Bronchial epithelial cell (primary cell): ENCODE data around the gene P2RY14. TPM values are rescaled to one million over a fixed set of nuclear protein-coding genes. Genes with fewer than 3 reads are reported as not detected.

Experiments
- DNase-seq: peaks from one replicate; pipeline ENCODE4 v3.0.0-alpha.2; 2010; ENCODE audit warnings: low read depth
- FAIRE-seq: peaks from 2 replicates; lab custom pipeline; 2011; peaks lifted over from hg19 to GRCh38; lab: Jason Lieb, UNC
- H3K27me3 ChIP-seq: 2 replicates; pipeline ENCODE4 v1.5.1; 2011; ENCODE audit warnings: low read length; ENCODE audit not compliant: control insufficient read depth, insufficient read depth
- H3K36me3 ChIP-seq: 2 replicates; pipeline ENCODE4 v1.5.1; 2011; ENCODE audit warnings: low read length; ENCODE audit not compliant: control insufficient read depth, insufficient read depth
- H3K4me3 ChIP-seq: 2 replicates; pipeline ENCODE4 v1.5.1; 2011; ENCODE audit warnings: mild to moderate bottlenecking, low read depth, low read length, control low read depth
- total RNA-seq: library from RNA; depleted of rRNA; stranded (reverse); fragments of >200 nt; gene quantifications from 2 replicates; pipeline ENCODE4 v1.2.1, GENCODE V29; 2014
- TF ChIP-seq, protein P1 (sequence below): IDR thresholded peaks from 2 replicates; pipeline ENCODE4 v1.5.1; 2011; ENCODE audit warnings: mild to moderate bottlenecking, moderate library complexity, low read length, control low read depth, inconsistent platforms; ENCODE audit not compliant: insufficient read depth, severe bottlenecking

The P2RY14 gene
- total RNA-seq, 1 donor from 2014 or later = not detected

DNA sequence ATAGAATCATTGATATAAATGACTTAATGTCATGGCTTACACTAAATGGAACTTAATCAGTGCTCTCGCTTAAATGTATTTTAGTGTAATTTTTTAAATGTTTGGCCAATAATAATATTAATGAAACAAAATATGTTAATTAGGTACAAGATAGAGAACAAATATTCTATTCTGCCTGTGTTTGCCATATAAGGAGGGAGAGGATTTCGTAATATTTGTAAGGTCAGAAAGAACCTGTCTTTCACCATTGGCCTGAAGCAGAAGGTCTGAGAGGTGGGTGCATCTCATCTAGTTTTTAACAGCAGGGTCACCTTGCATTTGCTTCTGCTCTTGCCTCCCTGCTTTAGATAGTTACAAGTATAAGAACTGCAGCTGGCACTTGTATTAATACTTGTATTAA, 35.8 kb upstream of the P2RY14 start:
- FAIRE-seq = peak; percentile 43
- Histone ChIP-seq H3K36me3 (peaks cover 3% of the 10 kb centered on the region), H3K27me3 (no peaks in the 10 kb centered on the region), H3K4me3 (peak overlapping the region; percentile 73)
- TF ChIP-seq, protein P1, sequence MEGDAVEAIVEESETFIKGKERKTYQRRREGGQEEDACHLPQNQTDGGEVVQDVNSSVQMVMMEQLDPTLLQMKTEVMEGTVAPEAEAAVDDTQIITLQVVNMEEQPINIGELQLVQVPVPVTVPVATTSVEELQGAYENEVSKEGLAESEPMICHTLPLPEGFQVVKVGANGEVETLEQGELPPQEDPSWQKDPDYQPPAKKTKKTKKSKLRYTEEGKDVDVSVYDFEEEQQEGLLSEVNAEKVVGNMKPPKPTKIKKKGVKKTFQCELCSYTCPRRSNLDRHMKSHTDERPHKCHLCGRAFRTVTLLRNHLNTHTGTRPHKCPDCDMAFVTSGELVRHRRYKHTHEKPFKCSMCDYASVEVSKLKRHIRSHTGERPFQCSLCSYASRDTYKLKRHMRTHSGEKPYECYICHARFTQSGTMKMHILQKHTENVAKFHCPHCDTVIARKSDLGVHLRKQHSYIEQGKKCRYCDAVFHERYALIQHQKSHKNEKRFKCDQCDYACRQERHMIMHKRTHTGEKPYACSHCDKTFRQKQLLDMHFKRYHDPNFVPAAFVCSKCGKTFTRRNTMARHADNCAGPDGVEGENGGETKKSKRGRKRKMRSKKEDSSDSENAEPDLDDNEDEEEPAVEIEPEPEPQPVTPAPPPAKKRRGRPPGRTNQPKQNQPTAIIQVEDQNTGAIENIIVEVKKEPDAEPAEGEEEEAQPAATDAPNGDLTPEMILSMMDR = no peak
- DNase-seq = no peak

DNA sequence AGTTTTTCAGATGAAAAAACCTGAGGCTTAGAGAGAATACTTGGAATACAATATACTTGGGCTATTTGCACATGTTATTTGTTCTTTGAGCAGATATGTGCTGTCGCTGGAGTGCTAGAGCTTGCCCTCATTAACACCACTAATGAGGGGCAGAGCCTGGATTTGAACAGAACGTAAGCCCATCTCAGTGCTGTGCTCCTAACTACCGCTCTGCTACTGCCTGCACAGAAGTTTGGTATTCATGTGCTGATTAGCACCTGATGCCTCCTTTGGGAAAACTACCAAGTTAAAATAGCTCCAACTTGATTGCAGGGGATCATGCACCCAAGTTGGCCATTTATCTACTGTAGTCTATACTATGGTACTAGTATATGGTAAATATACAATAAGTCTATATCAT, 34.6 kb upstream of the P2RY14 start:
- TF ChIP-seq, protein P1 = no peak
- FAIRE-seq (no peak), DNase-seq (no peak)
- peak overlapping the region; percentile 0 for H3K4me3 ChIP-seq
- peaks cover 3% of the 10 kb centered on the region for H3K36me3 ChIP-seq
- no peaks in the 10 kb centered on the region for H3K27me3 ChIP-seq

DNA sequence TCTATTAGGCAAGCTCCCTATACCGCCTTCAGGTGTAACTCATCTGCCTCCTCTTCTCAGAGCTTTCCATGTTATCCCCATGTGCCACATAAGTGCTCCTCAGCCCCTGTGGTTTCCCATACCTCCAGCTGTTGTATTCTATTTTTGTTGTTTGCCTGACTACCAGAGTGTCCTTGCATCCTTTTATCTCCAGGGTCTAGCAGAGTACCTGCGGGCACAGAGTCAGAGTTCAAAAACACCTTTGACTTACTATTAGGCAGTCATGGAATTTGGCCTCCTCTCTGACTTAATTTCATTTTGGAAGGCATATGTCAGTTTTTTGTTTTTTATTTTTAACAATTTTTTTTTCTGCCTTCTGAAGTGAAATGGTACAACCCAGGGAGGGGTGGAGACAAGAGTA, 31.2 kb upstream of the P2RY14 start:
- Histone ChIP-seq H3K27me3 (no peaks in the 10 kb centered on the region), H3K36me3 (peaks cover 3% of the 10 kb centered on the region), H3K4me3 (no peak overlapping the region)
- no peak for DNase-seq
- TF ChIP-seq, protein P1 = no peak
- no peak for FAIRE-seq

DNA sequence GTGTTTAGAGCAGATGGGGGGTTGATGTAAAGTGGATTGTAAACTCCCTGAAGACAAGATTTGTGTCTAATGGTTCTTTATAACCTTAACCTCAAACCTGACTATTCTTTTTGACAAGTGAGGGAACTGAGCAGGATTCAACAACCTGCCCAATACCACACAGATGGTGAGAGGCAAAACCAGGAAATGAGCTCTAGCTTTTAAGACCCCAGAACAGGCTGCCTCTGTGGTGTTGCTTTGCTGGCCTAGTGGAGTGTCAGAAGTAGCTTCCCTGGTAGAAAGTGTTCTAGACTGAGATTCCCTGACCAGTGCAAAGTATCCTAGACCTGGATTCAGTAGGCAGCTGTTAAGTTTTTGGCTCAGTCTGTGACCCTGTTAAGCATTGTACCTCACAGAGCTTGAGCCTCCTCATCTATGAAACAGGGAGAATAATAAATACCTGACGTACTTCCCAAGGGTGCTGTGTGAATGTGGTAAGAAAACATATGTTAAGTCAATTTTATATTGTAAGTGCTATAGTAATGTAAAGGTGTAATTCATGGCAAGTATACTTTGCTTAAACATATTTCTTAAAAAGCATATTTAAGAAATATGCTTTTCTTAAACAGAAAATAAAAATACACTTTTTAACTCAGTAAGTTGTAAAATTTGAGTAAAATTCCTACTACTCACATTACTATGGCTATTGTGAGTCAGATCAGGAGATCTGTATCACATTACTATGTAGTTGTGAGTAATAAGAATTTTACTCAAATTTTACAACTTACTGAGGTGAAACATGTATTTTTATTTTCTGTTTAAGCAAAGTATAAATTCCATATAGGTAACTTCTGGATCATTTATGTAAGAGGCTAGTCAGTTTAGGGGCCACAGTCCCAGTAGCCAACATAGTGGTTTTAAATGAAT, 29.5 kb upstream of the P2RY14 start:
- DNase-seq (peak; percentile 65), FAIRE-seq (no peak)
- Histone ChIP-seq H3K4me3 (no peak overlapping the region), H3K27me3 (no peaks in the 10 kb centered on the region), H3K36me3 (peaks cover 6% of the 10 kb centered on the region)
- TF ChIP-seq, protein P1 = no peak

DNA sequence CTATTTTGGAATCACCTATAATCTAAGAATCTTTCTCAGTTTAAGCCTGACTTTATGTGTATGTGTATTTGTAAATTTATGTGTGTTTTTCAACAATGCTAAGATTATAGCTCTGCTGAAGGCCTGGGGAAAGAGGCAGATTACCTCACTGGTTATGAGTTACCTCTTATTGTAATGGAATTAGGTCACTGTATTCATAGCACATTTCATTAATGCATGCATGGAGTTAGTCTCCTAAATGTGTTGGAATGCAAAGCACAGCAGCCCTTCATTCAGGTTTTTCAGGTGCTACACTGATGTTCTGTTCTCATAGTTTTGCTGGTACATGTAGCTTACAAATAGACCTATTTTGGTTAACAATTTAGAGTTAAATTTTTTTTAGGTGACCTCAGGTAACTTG, 28.8 kb upstream of the P2RY14 start:
- DNase-seq (peak; percentile 72), FAIRE-seq (no peak)
- H3K4me3 ChIP-seq = no peak overlapping the region
- no peaks in the 10 kb centered on the region for H3K27me3 ChIP-seq
- TF ChIP-seq, protein P1 = no peak
- peaks cover 6% of the 10 kb centered on the region for H3K36me3 ChIP-seq
